GM19193 (cell line): ENCODE results near the gene ZNF157.

ENCODE experiments used
- POLR2A ChIP-seq: IDR thresholded peaks from 4 replicates; pipeline ENCODE4 v1.6.1; 2011; ENCODE audit not compliant: insufficient read depth, insufficient read length; ENCODE audit errors: extremely low read depth

Gene ZNF157

GRCh38 chrX:47370278-47370677 lies at the start of gene ZNF157:
ZNF157 (plus strand) TSS chrX:47370578; CDS start chrX:47370669, 91 bp downstream.
- TF ChIP-seq POLR2A = no peak

- TF ChIP-seq POLR2A = no peak
Measured at GRCh38 chrX:47321386-47321785, 49.0 kb upstream of the ZNF157 start.

GRCh38 chrX:47321823-47322371 lies 48.5 kb upstream of the ZNF157 start:
- TF ChIP-seq POLR2A = no peak

- TF ChIP-seq POLR2A = no peak
Measured at GRCh38 chrX:47327902-47328301, 42.5 kb upstream of the ZNF157 start.

- TF ChIP-seq POLR2A = no peak
Measured at GRCh38 chrX:47351706-47352105, 18.7 kb upstream of the ZNF157 start.

GRCh38 chrX:47358387-47359065 lies 11.9 kb upstream of the ZNF157 start:
- no peak for TF ChIP-seq POLR2A

GRCh38 chrX:47360423-47361179 lies 9.8 kb upstream of the ZNF157 start:
- TF ChIP-seq POLR2A = no peak

GRCh38 chrX:47361538-47362511 lies 8.6 kb upstream of the ZNF157 start:
- TF ChIP-seq POLR2A = no peak

- no peak for TF ChIP-seq POLR2A
Measured at GRCh38 chrX:47366041-47366722, 4.2 kb upstream of the ZNF157 start.

- no peak for TF ChIP-seq POLR2A
Measured at GRCh38 chrX:47373198-47373597, 2.8 kb downstream of the ZNF157 start.

GRCh38 chrX:47380268-47380667 lies 9.9 kb downstream of the ZNF157 start:
- no peak for TF ChIP-seq POLR2A

- TF ChIP-seq POLR2A = no peak
Measured at GRCh38 chrX:47384502-47384901, 14.1 kb downstream of the ZNF157 start.

GRCh38 chrX:47390780-47391179 lies 20.4 kb downstream of the ZNF157 start:
- no peak for TF ChIP-seq POLR2A

- no peak for TF ChIP-seq POLR2A
Measured at GRCh38 chrX:47413179-47413594, 42.8 kb downstream of the ZNF157 start.
